WI38 (cell line): ENCODE results near the gene EID3.

Source experiments
- H3K4me3 ChIP-seq: 2 replicates; pipeline ENCODE4 v1.5.1; 2011; ENCODE audit warnings: low read depth, mild to moderate bottlenecking, control low read depth, low read length
- CTCF ChIP-seq: IDR thresholded peaks from 2 replicates; pipeline ENCODE4 v1.5.1; 2012; ENCODE audit warnings: low read depth, mild to moderate bottlenecking, control low read depth, low read length

The EID3 gene

GRCh38 chr12:104350211-104351056, 46.9 kb downstream of the EID3 start:
- H3K4me3 ChIP-seq, result no peak overlapping the region
- TF ChIP-seq CTCF, result no peak

GRCh38 chr12:104351057-104351983, 47.8 kb downstream of the EID3 start:
- no peak overlapping the region for H3K4me3 ChIP-seq
- TF ChIP-seq CTCF, result no peak

GRCh38 chr12:104352106-104352713, 48.7 kb downstream of the EID3 start:
- H3K4me3 ChIP-seq, result no peak overlapping the region
- no peak for TF ChIP-seq CTCF

- no peak for TF ChIP-seq CTCF
- no peak overlapping the region for H3K4me3 ChIP-seq
These were observed 49.8 kb downstream of the EID3 start for GRCh38 chr12:104353012-104353981.

GRCh38 chr12:104354167-104354867, 50.8 kb downstream of the EID3 start:
- no peak for TF ChIP-seq CTCF
- H3K4me3 ChIP-seq, result no peak overlapping the region
